SU-DHL-6 (cell line): Measurements from ENCODE around the gene MESP2.

Experiments used
- CTCF ChIP-seq: fragments of 200-600 bp; sonication (generic); IDR thresholded peaks from one replicate; pipeline ENCODE4 v1.5.1; 2017; ENCODE audit warnings: antibody characterized with exemption, mild to moderate bottlenecking, low read length, moderate library complexity; ENCODE audit not compliant: insufficient read depth, poor library complexity, severe bottlenecking
- EZH2phosphoT487 ChIP-seq: fragments of 200-600 bp; sonication (generic), shearing (Covaris generic); conservative IDR thresholded peaks from 2 replicates; pipeline ENCODE4 v1.6.1; 2018; ENCODE audit warnings: mild to moderate bottlenecking, antibody characterized with exemption, low read length, moderate library complexity, mixed read lengths

GRCh38 chr15:89777073-89777751 is 1.1 kb downstream of the MESP2 start:
- TF ChIP-seq CTCF (no peak), EZH2phosphoT487 (no peak)
